KMS-11 (cell line): ENCODE results near the gene SLC20A1.

Source experiments
- H2AFZ ChIP-seq: fragments of 200-600 bp; sonication (generic); 2 replicates; pipeline ENCODE4 v1.6.1; 2016; ENCODE audit warnings: antibody characterized with exemption, mixed run types, low read depth
- H3K27ac ChIP-seq: fragments of 200-600 bp; sonication (generic); 2 replicates; pipeline ENCODE4 v1.6.1; 2016; ENCODE audit warnings: mild to moderate bottlenecking, mixed run types
- H3K27me3 ChIP-seq: fragments of 200-600 bp; sonication (generic); 2 replicates; pipeline ENCODE4 v1.6.1; 2017; ENCODE audit warnings: mild to moderate bottlenecking, low read depth, mixed run types, moderate library complexity; ENCODE audit not compliant: insufficient read depth
- H3K36me3 ChIP-seq: fragments of 200-600 bp; sonication (generic); 2 replicates; pipeline ENCODE4 v1.6.1; 2017; ENCODE audit warnings: mild to moderate bottlenecking, mixed run types; ENCODE audit not compliant: insufficient read depth
- H3K4me1 ChIP-seq: fragments of 200-600 bp; sonication (generic); 2 replicates; pipeline ENCODE4 v1.6.1; 2016; ENCODE audit warnings: mild to moderate bottlenecking, low read depth, mixed run types; ENCODE audit not compliant: poor library complexity, severe bottlenecking
- H3K4me2 ChIP-seq: fragments of 200-600 bp; sonication (generic); 2 replicates; pipeline ENCODE4 v1.7.0; 2016; ENCODE audit warnings: mild to moderate bottlenecking, mixed run types
- H3K4me3 ChIP-seq: fragments of 200-600 bp; sonication (generic); IDR thresholded peaks from 2 replicates; pipeline ENCODE4 v1.6.1; 2017; ENCODE audit warnings: low read depth, low read length, mixed read lengths; ENCODE audit not compliant: insufficient read depth
- H3K79me2 ChIP-seq: fragments of 200-600 bp; sonication (generic); 2 replicates; pipeline ENCODE4 v1.6.1; 2016; ENCODE audit warnings: low read depth, mixed run types; ENCODE audit not compliant: insufficient read depth
- H3K9ac ChIP-seq: fragments of 200-600 bp; sonication (generic); 2 replicates; pipeline ENCODE4 v1.6.1; 2016; ENCODE audit warnings: mild to moderate bottlenecking, mixed run types
- H4K20me1 ChIP-seq: fragments of 200-600 bp; sonication (generic); 2 replicates; pipeline ENCODE4 v1.6.1; 2016; ENCODE audit warnings: mild to moderate bottlenecking, mixed run types; ENCODE audit not compliant: insufficient read depth
- CTCF ChIP-seq: fragments of 200-600 bp; sonication (generic); conservative IDR thresholded peaks from 2 replicates; pipeline ENCODE4 v1.6.1; 2017; ENCODE audit warnings: low read depth, mild to moderate bottlenecking, antibody characterized with exemption, low read length, moderate library complexity, mixed read lengths

SLC20A1 gene

GRCh38 chr2:112710956-112711750, 65.4 kb downstream of the SLC20A1 start:
- no peak for TF ChIP-seq CTCF
- no peaks in the 10 kb centered on the region for H3K4me1 ChIP-seq
- no peaks in the 10 kb centered on the region for H3K79me2 ChIP-seq
- no peak overlapping the region for H3K27ac ChIP-seq
- H3K27me3 ChIP-seq = no peaks in the 10 kb centered on the region
- H2AFZ ChIP-seq = no peak overlapping the region
- no peaks in the 10 kb centered on the region for H3K36me3 ChIP-seq
- H3K9ac ChIP-seq = no peak overlapping the region
- no peaks in the 10 kb centered on the region for H4K20me1 ChIP-seq
- H3K4me2 ChIP-seq = no peak overlapping the region
- no peak overlapping the region for H3K4me3 ChIP-seq

- H3K27me3 ChIP-seq = no peaks in the 10 kb centered on the region
- H3K36me3 ChIP-seq = no peaks in the 10 kb centered on the region
- no peaks in the 10 kb centered on the region for H3K4me1 ChIP-seq
- no peak overlapping the region for H3K9ac ChIP-seq
- H2AFZ ChIP-seq = no peak overlapping the region
- H3K4me2 ChIP-seq = no peak overlapping the region
- H4K20me1 ChIP-seq = no peaks in the 10 kb centered on the region
- H3K79me2 ChIP-seq = no peaks in the 10 kb centered on the region
- TF ChIP-seq CTCF = no peak
- no peak overlapping the region for H3K27ac ChIP-seq
- no peak overlapping the region for H3K4me3 ChIP-seq
Measured at GRCh38 chr2:112712465-112712864, 66.7 kb downstream of the SLC20A1 start.

GRCh38 chr2:112712903-112713584, 67.3 kb downstream of the SLC20A1 start:
- H3K9ac ChIP-seq = no peak overlapping the region
- no peak overlapping the region for H2AFZ ChIP-seq
- TF ChIP-seq CTCF = no peak
- H3K36me3 ChIP-seq = no peaks in the 10 kb centered on the region
- H3K4me3 ChIP-seq = no peak overlapping the region
- no peaks in the 10 kb centered on the region for H4K20me1 ChIP-seq
- H3K4me1 ChIP-seq = no peaks in the 10 kb centered on the region
- no peaks in the 10 kb centered on the region for H3K27me3 ChIP-seq
- H3K27ac ChIP-seq = no peak overlapping the region
- no peaks in the 10 kb centered on the region for H3K79me2 ChIP-seq
- H3K4me2 ChIP-seq = no peak overlapping the region
